Stimulated activated CD8-positive, alpha-beta memory T cell treated with anti-CD3 and anti-CD28 coated beads, Interleukin-15, amount 100 ng/mL, for 4 hours (primary cell): ENCODE measurements around the gene OR2G2.

Source experiments
- DNase-seq, 2 donors: peaks; one replicate each; pipeline ENCODE4 v3.0.0-alpha.2; 2020; ENCODE audit warnings: low read depth in 2 of 2

Gene OR2G2, protein sequence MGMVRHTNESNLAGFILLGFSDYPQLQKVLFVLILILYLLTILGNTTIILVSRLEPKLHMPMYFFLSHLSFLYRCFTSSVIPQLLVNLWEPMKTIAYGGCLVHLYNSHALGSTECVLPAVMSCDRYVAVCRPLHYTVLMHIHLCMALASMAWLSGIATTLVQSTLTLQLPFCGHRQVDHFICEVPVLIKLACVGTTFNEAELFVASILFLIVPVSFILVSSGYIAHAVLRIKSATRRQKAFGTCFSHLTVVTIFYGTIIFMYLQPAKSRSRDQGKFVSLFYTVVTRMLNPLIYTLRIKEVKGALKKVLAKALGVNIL

DNA sequence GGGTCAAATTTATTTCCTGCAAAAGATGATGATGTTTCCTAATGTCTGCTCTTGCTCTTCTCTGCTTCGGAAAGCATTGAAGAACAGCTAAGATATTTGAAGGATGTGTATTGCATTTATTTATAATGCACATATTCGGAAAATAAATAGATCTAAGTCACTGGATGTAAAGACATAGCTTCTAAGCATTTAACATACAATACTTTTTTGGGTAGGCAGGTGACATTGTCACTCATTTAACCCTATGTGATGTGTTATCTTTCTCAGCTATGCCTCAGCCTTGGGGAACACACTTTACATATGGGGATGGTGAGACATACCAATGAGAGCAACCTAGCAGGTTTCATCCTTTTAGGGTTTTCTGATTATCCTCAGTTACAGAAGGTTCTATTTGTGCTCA, at the start of gene OR2G2:
Gene OR2G2 (plus strand): TSS at position 301 of the 400 bp plus-strand sequence. CDS start 0 bp downstream, at position 301.
- DNase-seq = no peak

DNA sequence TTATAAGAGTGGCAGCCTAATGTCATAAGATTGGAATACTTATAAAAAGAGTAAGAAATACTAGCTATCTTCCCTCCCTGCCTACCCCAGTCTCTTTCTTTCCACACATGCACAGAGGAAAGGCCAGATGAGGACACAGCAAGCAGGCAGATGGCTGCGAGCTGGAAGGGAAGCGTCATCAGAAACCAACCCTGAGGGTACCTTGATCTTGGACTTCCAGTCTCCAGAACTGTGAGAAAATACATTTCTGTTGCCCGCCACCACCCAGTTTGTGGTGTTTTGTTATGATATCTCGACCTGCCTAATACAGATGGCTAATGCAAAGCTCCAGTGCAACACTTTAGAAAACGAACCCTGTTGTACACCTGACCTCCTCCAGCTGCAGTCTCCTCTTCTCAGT, 49.6 kb upstream of the OR2G2 start:
- no peak for DNase-seq

DNA sequence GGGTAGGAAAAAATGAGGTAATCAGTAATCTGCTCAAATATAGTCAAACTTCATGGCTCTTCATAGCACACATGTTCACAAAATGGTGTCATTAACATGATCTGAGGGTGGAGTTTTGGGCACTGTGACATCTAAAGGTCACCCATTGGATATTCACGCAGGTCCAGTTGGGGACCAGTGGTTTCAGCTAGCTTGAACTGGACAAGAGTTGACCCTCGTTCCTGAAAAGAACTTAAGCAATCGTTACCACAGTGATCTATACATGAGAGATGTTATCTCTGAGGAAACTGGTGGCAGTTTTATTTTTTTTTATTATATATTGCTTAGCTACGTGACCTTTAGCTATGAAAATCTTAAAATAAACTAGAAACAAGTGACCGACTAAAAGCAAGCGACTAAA, 48.9 kb upstream of the OR2G2 start:
- no peak for DNase-seq

DNA sequence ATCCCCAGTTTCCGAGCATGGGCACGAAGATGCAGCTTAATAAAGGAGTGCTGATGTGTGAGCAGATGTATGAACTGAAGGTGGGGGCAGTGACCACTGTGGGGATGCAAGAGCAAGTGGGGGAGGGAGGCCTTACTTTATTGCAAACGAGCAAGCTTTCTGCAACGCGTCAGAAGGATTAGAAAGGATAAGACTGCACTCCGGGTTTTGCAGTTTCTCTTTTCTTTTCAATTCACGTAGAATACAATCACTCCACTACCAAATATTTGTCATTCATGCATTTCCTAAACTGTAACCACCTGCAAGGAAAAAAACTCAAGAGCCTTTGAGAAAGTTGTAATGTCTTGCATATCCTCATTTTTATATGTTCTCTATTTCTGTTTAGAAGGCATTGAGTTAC, 47.6 kb upstream of the OR2G2 start:
- DNase-seq = no peak

DNA sequence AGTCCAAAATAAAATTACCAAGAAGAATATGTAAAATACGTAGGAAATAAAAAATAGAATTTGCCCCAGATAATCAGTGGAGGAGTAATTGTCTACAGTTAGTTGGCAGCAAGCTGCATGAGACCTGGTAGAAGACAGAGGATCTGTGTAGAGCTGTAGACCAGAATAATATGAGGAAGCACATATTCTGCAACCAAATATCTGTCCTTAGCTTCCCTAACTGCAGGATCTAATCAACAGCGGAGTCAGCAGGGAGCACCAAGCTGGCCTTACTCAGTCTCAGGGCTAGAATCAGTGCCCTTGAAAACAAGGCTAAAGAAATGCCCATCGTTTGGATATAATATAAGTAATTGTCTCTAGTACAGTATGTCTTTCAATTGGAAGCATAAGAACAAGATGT, 45.3 kb upstream of the OR2G2 start:
- no peak for DNase-seq

DNA sequence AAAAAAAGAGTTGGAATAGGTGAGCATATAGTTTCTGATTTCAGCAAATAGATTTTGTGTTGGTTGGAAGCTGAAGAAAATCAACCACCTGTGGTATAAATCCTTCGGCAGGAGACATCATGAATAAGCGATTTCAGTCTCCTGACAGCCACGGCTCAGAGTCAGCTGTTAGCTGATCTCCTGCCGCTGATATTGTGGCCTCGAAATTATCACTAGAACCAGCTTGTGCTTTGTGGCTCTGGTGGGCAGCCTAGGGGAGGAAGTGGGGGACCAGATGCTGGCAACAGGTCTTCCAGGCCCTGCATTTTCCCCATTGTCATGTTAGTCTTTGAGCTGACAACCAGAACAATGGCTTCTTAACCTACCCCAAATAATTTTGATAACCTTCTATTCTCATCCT, 40.1 kb upstream of the OR2G2 start:
- no peak for DNase-seq

DNA sequence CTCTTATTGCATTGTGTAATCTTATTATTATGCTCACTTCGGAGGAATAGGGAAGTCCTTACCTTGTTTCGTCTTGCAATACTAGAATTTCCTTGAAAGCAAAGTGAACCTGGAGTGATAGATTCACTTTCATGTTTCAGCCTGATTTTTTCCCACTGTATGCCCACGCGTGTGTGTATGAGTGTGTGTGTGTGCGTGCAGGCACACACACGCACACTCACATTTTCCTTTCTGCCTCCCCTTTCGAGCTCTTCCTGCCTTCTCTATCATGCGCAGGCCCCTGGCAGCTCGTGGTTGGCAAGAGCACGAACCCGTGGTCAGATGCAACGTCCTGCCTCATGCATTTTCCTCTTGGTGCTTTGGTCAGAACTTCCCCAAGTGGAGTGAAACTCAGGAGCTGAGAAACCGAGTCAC, 39.4 kb upstream of the OR2G2 start, which contains the start of gene GCSAML:
Gene GCSAML (plus strand): TSS at position 366 of the 414 bp plus-strand sequence. CDS start 58 bp downstream, outside the sequence.
- no peak for DNase-seq

DNA sequence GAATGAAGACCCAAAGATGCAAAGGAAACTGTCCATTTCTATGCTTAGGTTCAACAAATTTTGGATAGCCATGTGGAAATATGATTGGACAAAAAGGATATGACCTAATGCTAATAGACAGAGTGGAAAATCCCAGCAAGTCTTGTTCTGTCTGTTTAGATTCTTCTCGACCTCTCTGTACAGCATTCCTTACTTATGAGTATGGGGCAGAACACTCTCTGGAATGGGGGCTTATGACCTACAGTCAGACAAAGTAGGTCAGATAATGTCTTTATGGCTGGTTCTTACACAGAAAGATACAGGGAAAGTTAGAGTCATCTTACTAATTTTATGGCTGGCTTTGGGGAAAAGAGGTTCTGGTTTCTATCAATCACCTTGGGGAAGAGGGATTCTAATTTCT, 36.4 kb upstream of the OR2G2 start:
- DNase-seq = no peak

DNA sequence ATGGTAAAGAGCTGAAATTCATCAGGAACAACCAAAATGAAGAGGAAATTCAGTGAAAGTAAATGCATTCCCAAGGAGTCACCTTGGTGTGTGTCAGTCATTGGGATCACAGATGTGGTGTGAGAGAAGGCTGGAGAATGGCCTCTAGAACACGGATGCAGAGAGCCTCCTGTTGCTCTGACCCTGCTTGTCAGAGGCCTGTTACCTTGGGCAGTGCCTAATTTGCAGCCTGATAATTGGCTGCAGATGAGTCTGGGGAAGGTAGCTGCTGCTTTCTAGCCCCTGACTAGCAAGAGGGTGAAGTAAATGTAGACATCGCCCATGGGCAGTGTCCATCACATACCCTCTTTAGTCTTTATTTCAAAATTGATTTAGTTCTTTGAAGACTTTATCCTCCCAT, 35.9 kb upstream of the OR2G2 start:
- no peak for DNase-seq

DNA sequence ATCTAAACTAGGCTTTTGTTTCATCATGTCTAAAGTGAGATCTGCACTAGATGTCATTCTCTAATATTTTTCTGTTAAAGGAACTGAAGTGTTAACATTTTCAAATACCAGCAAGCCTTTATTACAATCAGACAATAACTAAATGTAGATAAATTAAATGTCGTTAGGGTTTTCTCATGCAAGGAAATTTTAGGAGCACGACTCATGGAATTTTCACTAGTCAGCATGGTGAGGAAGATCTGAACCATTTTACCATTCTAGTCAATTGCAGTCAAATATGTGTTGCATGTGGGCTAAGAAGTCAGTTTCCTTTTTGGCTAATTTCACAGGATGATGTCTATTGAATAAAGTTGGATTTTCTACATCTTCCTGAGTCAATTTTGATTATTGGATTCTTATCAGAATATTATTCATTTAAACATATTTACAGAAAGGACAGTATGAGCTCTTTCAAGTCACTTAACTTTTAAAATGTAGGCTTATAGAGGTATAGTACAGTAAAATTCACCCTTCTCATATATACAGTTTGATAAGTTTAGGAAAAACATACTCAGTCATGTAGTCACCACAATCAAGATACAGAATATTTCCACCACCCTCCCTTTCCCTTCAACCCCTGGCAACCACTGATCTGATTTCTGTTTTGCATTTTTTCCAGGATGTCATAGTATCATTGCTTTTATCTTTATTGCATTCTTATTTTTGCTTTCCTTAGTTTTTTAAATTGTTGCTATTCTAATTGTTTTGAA, 30.1 kb upstream of the OR2G2 start:
- DNase-seq = no peak

DNA sequence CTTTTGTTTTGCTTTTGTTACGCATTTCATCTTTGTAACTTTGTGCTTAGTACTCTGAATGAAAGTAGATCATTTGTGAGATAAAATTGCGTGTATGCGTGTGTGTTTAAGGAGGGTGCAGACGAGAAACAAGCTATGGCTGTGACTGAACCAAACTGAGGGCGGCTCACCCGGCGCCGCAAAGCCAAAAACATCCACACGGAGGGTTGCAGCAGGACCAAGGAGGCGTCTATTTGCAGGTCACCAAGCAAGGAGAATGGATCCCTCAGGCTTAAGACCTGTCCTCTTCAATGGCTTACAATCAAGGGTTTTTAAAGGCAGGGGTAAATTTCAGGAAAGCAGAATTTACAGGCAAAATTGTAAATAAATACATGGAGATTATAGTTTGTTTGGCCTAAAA, 26.4 kb upstream of the OR2G2 start:
- no peak for DNase-seq

DNA sequence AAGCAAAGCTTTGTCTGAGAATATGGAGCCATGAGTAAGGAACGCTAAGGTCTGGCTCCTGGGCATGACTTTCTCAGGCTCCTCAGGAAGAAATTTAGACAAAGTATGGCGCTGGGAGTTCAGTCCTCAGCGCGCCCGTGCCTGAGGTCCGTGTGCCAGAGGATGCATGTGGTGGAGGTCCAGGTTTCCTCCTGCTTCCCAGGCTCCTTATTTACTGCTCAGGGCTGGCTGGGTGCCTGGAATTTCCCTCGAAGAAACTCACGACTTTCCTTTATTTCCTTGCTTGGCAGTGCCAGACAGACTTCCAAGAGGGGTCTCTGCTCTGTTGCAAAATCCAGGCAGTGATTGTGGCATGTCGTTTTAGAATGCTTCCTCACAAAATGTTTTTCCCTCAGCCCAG, 26.0 kb upstream of the OR2G2 start:
- no peak for DNase-seq

DNA sequence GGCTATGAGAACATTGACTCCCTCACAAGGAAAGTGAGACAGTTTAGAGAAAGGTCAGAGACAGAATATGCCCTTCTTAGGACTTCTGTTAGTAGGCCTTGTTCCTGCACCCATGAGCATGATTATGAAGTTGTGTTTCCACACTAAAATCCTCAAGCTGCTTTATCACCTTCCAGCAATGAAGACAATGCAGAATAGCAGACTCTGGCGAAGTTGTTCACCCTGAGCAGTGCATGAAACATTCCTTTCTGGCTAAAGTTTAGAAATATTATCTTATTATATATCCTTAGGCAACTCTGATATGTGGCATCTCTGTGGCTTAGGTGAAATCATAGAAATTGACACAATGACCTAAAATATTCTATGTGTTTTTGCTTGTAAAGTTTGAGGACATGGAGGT, 13.9 kb upstream of the OR2G2 start:
- DNase-seq = no peak

DNA sequence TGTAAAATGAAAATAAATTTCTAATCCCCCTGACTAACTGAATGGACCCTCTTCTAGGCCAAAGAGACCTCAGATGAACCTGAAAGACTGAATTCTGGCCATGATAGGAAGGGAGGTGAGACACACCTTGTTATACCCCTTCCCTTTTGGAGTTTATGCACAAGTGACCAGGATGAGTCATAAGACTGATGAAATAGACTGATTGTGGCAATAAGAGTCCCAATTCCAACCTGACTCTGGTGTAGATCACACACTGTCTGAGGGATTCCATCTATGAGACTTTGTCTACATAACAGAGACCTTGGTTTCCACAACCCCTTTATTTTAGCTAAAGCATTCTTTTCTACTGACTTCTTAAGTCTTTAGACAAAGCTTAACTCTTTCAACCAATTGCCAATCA, 13.5 kb upstream of the OR2G2 start:
- no peak for DNase-seq

DNA sequence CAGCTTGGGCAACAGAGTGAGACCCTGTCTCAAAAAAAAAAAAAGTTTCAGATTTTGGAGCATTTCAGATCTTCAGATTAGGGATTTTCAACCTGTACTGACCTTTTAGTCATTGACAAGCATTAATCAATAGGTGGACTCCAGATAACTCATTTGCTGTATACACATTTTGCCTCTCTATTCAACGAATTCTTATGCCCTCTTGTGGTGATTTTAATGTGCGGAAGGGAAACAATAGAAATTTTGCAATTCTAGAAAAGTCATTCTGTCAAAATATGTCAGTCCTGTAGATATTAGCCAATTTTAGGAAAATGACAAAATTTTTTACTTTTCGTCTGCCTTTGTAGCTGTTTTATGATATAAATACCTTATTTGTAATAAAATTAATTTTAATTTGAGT, 11.6 kb upstream of the OR2G2 start:
- DNase-seq = no peak

DNA sequence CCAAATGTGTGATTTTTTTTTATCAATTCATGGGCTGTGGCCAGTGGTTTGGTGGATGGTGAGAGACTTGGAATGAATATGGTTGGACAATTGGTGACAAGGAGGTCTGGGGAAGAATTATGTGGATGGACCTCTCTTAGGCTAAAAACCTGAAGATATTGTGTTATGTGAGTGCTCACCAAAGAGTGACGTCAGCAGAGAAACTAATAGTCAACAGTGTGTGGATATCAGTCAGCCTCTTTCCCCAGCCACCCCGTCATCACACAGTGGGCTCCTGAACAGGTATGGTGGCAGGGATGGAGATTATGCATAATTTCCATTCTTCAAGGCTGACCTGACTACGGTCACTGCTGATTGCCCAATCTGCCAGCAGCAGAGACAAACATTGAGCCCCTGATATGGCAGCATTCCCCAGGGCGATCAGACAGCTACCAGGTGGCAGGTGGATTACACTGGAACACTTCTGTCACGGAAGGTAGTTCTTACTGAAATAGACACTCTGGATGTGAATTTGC, 9.2 kb upstream of the OR2G2 start:
- no peak for DNase-seq

DNA sequence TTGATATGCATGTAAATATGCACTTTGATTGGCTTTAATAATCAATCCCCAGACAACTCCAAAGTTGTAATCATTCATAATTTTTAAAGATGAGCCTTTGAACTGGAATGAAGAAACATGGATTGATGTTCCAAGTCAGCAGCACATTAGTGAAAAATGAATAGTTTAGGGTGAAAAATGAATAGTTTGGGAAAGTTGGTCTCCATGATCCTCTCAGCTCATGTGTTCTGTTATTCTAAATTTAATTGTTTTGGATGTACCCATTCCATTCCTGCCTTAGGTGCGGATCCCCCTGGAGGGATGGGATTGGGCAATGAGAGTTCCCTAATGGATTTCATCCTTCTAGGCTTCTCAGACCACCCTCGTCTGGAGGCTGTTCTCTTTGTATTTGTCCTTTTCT, 17.1 kb downstream of the OR2G2 start, which contains the start of gene OR2G3:
Gene OR2G3 (plus strand): TSS at position 301 of the 400 bp plus-strand sequence. CDS start 0 bp downstream, at position 301.
- no peak for DNase-seq

DNA sequence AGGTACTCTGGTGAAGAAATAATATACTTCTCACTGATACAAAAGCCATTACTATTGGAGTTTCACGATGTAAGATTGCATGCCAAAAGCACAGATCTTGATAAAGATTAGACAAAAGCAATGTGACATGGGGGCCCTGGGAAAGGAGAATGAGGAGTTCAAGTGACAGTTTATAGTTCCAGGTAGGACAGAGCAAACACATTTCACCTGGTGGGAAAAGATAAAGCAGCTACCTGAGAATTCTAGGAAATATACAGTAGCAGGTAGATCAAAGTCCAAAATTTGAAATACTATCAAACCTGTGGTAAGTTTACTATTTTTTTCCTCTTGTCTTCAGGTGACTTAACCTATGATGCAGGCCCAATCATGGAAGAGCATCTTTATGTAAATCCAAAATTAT, 25.2 kb downstream of the OR2G2 start:
- DNase-seq = no peak

DNA sequence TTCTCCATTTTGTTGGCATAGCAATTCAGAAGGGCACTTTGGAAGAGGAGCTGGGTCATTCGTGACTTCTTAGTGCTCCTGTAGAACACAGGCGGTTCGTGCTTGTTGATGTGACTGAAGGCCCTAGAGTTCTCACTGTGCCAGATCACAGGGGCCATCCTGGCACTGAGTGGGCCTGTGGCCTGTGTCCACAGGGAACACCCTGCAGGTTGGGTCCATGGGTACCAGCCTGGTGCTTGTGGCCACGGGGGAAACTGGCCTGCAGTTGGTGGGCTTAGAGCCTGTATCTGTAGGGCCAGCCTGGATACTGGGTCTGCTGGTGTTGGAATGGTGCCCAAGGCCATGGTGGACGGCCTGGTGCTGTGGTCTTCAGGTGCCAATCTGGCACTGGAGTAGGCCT, 26.5 kb downstream of the OR2G2 start:
- no peak for DNase-seq

DNA sequence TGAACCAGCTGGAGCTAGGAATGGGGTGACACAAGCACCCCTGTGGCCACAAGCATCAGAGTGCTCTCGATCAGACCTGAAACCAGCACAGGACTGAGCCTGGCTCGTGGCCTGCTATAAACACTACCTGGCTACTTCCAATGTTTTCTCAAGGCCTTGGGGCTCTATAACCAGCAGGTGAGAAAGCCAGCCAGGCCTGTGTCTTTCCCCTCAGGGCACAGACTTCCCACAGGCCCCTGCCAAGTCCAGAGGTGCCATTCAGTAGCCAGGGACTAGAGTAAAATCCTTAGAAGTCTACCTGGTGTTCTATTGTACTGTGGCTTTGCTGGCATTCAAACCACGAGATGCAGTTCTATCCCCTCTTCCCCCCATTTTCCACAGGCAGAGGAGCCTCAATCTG, 39.8 kb downstream of the OR2G2 start:
- DNase-seq = no peak

DNA sequence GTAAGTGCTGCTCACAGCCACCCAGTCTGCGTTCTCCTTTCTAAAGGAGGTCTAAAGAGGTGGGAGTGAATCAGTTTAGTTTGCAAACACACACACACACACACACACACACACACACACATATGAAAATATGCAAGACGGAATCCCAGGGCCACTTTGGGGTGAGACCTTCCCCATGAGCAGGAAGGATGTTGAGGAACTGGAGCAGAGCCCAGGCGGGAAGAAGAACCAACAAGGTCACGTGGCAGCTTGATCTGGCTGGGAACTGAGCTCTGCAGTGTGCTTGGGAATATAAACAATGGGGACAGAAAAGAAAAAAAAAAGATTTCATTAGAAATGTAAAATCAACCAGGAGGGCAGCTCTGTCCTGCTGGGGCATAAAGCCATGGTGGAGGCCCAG, 49.9 kb downstream of the OR2G2 start:
- DNase-seq = no peak

DNA sequence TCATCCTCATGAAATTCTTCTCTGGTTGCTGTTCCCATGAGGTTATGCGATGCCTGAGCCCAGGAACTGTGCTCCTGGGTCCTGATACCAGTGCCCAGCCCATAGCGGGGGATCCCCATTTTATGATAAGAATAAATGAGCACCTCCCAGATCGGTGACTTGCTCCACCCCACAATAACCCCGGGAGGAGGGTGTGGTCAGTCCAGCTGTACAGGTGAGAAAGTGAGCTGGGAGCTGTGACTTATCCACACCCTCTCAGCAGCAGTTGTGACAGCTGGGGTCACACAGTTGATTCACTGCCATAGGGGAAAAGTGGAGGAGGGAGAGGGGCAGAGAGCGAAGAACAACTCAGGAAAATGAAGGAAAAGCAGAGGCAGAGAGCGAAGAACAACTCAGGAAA, 50.6 kb downstream of the OR2G2 start:
- no peak for DNase-seq
